Endothelial cell of umbilical vein (primary cell): ENCODE measurements around the gene CERS5. TPM values are rescaled to one million over a fixed set of nuclear protein-coding genes. Genes with fewer than 3 reads are reported as not detected.

Source experiments
- BruUV-seq: library from RNA; stranded (reverse); fragments of 400-500 nt; replicated peaks from 2 replicates; lab custom pipeline; 2021; lab: Mats Ljungman, UMichigan
- CTCF ChIA-PET: fragments of 300-600, 350-600 bp; sonication (Branson Sonifier 250); formaldehyde crosslinking; loops from one replicate; lab custom pipeline; 2021; ENCODE audit warnings: antibody characterized with exemption, inconsistent platforms; lab: Charles Lee
- POLR2A ChIA-PET: fragments of 300-600, 350-600 bp; sonication (Branson Sonifier 250); formaldehyde crosslinking; loops from one replicate; lab custom pipeline; 2021; ENCODE audit warnings: antibody characterized with exemption, inconsistent platforms; lab: Charles Lee
- DNase-seq: peaks from one replicate; pipeline ENCODE4 v3.0.0-alpha.2; 2011; ENCODE audit warnings: low read depth, low spot score
- FAIRE-seq: peaks from 2 replicates; lab custom pipeline; 2011; peaks lifted over from hg19 to GRCh38; lab: Jason Lieb, UNC
- H2AFZ ChIP-seq: 2 replicates; pipeline ENCODE4 v1.6.0; 2012; ENCODE audit warnings: low read depth, low read length, control low read depth, inconsistent platforms
- H3K27ac ChIP-seq: 2 replicates; pipeline ENCODE4 v1.5.1; 2011; ENCODE audit warnings: low read depth, mild to moderate bottlenecking, control low read depth, low read length, moderate library complexity; ENCODE audit not compliant: insufficient read depth
- H3K27me3 ChIP-seq, 2 experiments: 2 replicates each; pipeline versions ENCODE4 v1.6.0 to v1.6.1; 2011; ENCODE audit warnings: low read length in 2 of 2, mixed read lengths in 1 of 2; ENCODE audit not compliant: control insufficient read depth in 2 of 2, insufficient read depth in 2 of 2
- H3K36me3 ChIP-seq, 2 experiments: 2 replicates in 1 of 2; 3 replicates in 1 of 2; pipeline ENCODE4 v1.5.1; 2011; ENCODE audit warnings: low read length in 2 of 2, mild to moderate bottlenecking in 1 of 2, moderate library complexity in 1 of 2; ENCODE audit not compliant: control insufficient read depth in 2 of 2, insufficient read depth in 2 of 2; ENCODE audit errors: extremely low read depth in 1 of 2
- H3K4me1 ChIP-seq: 3 replicates; pipeline ENCODE4 v1.5.1; 2011; ENCODE audit warnings: mild to moderate bottlenecking, low read length; ENCODE audit not compliant: control insufficient read depth, insufficient read depth; ENCODE audit errors: extremely low read depth
- H3K4me2 ChIP-seq: 2 replicates; pipeline ENCODE4 v1.6.1; 2011; ENCODE audit warnings: low read length, control low read depth, mixed read lengths; ENCODE audit not compliant: insufficient read depth
- H3K4me3 ChIP-seq, 3 experiments: fragments of 200-600 bp in 1 of 3; sonication (generic), shearing (Covaris generic) in 1 of 3; replicated peaks in 1 of 3; 2 replicates each; pipeline ENCODE4 v1.5.1; 2011 to 2016; ENCODE audit warnings: control low read depth in 3 of 3, low read length in 3 of 3, mild to moderate bottlenecking in 2 of 3, inconsistent platforms in 1 of 3, low read depth in 1 of 3, moderate library complexity in 1 of 3; ENCODE audit not compliant: insufficient read depth in 1 of 3
- H3K79me2 ChIP-seq: 2 replicates; pipeline ENCODE4 v1.6.0; 2012; ENCODE audit warnings: low read length, inconsistent platforms; ENCODE audit not compliant: control insufficient read depth, insufficient read depth
- H3K9ac ChIP-seq: replicated peaks from 2 replicates; pipeline ENCODE3; 2011; ENCODE audit warnings: low read length, control low read depth; ENCODE audit not compliant: insufficient read depth; ENCODE audit errors: extremely low read depth
- H3K9me1 ChIP-seq: replicated peaks from 3 replicates; pipeline ENCODE4 v1.6.0; 2011; ENCODE audit warnings: mild to moderate bottlenecking, low read length; ENCODE audit not compliant: control insufficient read depth, insufficient read depth; ENCODE audit errors: extremely low read depth
- H3K9me3 ChIP-seq: replicated peaks from 2 replicates; pipeline ENCODE4 v1.5.1; 2012; ENCODE audit warnings: low read length, inconsistent platforms; ENCODE audit not compliant: control insufficient read depth, insufficient read depth
- H4K20me1 ChIP-seq: replicated peaks from 2 replicates; pipeline ENCODE3; 2011; ENCODE audit warnings: mild to moderate bottlenecking, low read length; ENCODE audit not compliant: control insufficient read depth, insufficient read depth; ENCODE audit errors: extremely low read depth
- CTCF ChIP-seq, 2 donors: IDR thresholded peaks; 1 replicate in 1 of 2; 2 replicates in 1 of 2; pipeline ENCODE4 v1.5.1; 2011; ENCODE audit warnings: low read length in 2 of 2, mild to moderate bottlenecking in 2 of 2, moderate library complexity in 2 of 2, control low read depth in 1 of 2, inconsistent platforms in 1 of 2, low read depth in 1 of 2; ENCODE audit not compliant: insufficient read depth in 1 of 2; ENCODE audit errors: extremely low read depth in 1 of 2
- EZH2 ChIP-seq: IDR thresholded peaks from 2 replicates; pipeline ENCODE4 v1.6.1; 2012; ENCODE audit warnings: borderline replicate concordance, low read depth, mild to moderate bottlenecking, moderate library complexity, low read length, inconsistent platforms; ENCODE audit not compliant: severe bottlenecking
- FOS ChIP-seq: IDR thresholded peaks from 2 replicates; pipeline ENCODE4 v1.6.1; 2011; ENCODE audit warnings: mild to moderate bottlenecking, low read length, moderate library complexity, borderline replicate concordance; ENCODE audit not compliant: insufficient read depth
- GATA2 ChIP-seq: IDR thresholded peaks from 2 replicates; pipeline ENCODE4 v1.7.0; 2011; ENCODE audit warnings: low read depth, mild to moderate bottlenecking, moderate library complexity, mixed read lengths, low read length; ENCODE audit not compliant: insufficient read length, insufficient read depth
- JUN ChIP-seq: IDR thresholded peaks from 2 replicates; pipeline ENCODE4 v1.6.1; 2011; ENCODE audit warnings: borderline replicate concordance, low read depth; ENCODE audit not compliant: insufficient read length, insufficient read depth
- MAX ChIP-seq: IDR thresholded peaks from 2 replicates; pipeline ENCODE4 v1.6.1; 2011; ENCODE audit not compliant: insufficient read depth, insufficient read length
- MYC ChIP-seq: IDR thresholded peaks from one replicate; pipeline ENCODE4 v1.6.1; 2011; ENCODE audit warnings: mild to moderate bottlenecking, low read depth, low read length
- POLR2A ChIP-seq: IDR thresholded peaks from 2 replicates; pipeline ENCODE4 v1.6.1; 2012; ENCODE audit warnings: low read depth, mild to moderate bottlenecking, control low read depth, low read length
- POLR2AphosphoS5 ChIP-seq: IDR thresholded peaks from 2 replicates; pipeline ENCODE4 v1.6.1; 2012; ENCODE audit warnings: low read depth, mild to moderate bottlenecking, control low read depth, low read length, moderate library complexity; ENCODE audit not compliant: insufficient read depth
- dilution Hi-C: fragments of 300-500 bp; cut with MboI; formaldehyde crosslinking; loops from one replicate; pipeline ENCODE4 v1.15.0; 2019; ENCODE audit warnings: low sequenced_read_pairs; ENCODE audit not compliant: extremely low pct_ligation_motif_present
- intact Hi-C: fragments of 100-400 bp; cut with micrococcal nuclease; formaldehyde crosslinking; loops from one replicate; pipeline ENCODE4 v1.10.0; 2022
- polyA plus RNA-seq, 4 experiments: library from polyadenylated mRNA; depleted of rRNA in 3 of 4; stranded (reverse) in 3 of 4; unstranded in 1 of 4; fragments of >200 nt; gene quantifications; 2 replicates each; pipeline versions ENCODE4 v1.2.1 to v1.2.3, GENCODE V29; 2011 to 2012; ENCODE audit warnings: missing spikeins in 1 of 4
- total RNA-seq: library from RNA; stranded (reverse); gene quantifications from 2 replicates; pipeline ENCODE4 v1.2.3, GENCODE V29; 2021

Gene CERS5
- total and polyA plus RNA-seq, 2 donors (not counting 3 experiments of a cell fraction or from before 2014, with no cell fraction given), result 60.4 to 108 TPM

GRCh38 chr12:50188241-50188781 lies 21.1 kb upstream of the CERS5 start:
- FAIRE-seq (no peak), DNase-seq (no peak)
- Histone ChIP-seq H3K27me3 (no peaks in the 10 kb centered on the region), H3K4me1 (peaks cover 48% of the 10 kb centered on the region), H4K20me1 (no peaks in the 10 kb centered on the region), H3K9me1 (no peaks in the 10 kb centered on the region), H3K9ac (no peak overlapping the region), H3K79me2 (peaks cover 2% of the 10 kb centered on the region), H3K27ac (no peak overlapping the region), H3K4me3 (no peak overlapping the region), H3K4me2 (no peak overlapping the region), H3K36me3 (peaks cover 10 to 11% of the 10 kb centered on the region in 2 experiments), H3K9me3 (no peaks in the 10 kb centered on the region), H2AFZ (no peak overlapping the region)
- dilution Hi-C loops, result no loop called here
- intact Hi-C loops, result no loop called here
- ChIA-PET CTCF (interaction anchor here (1.0 to 3.3 kb wide), 7 partner anchors 8 to 221 kb away, joined by 3 to 11 read pairs (median 4); no protein-coding TSS in a partner anchor), POLR2A (no interaction called here)
- no peak for TF ChIP-seq EZH2
- TF ChIP-seq GATA2, result no peak
- TF ChIP-seq CTCF (IDR thresholded peaks at IDR 0.05; ENCODE audit: extremely low read depth in 1 of 2, insufficient read depth in 1 of 2, low read depth in 1 of 2, low read length in 2 of 2), result no peak
- no peak for TF ChIP-seq JUN
- no peak for TF ChIP-seq MYC
- TF ChIP-seq POLR2A, result no peak
- TF ChIP-seq POLR2AphosphoS5, result no peak
- no peak for TF ChIP-seq MAX
- no peak for TF ChIP-seq FOS
- BruUV-seq, result no TSS peak
